Fibroblast of lung (primary cell): ENCODE results near the gene CSNK1A1.

Experiments
- CTCF ChIP-seq, 2 donors: IDR thresholded peaks in 1 of 2; conservative IDR thresholded peaks in 1 of 2; 1 replicate in 1 of 2; 2 replicates in 1 of 2; pipeline ENCODE4 v1.5.1; 2011 to 2012; ENCODE audit warnings: low read length in 2 of 2, control low read depth in 1 of 2, inconsistent platforms in 1 of 2, low read depth in 1 of 2, mild to moderate bottlenecking in 1 of 2
- EZH2 ChIP-seq: IDR thresholded peaks from 2 replicates; pipeline ENCODE4 v1.5.1; 2012; ENCODE audit warnings: low read length, control low read depth, mild to moderate bottlenecking; ENCODE audit errors: missing control alignments

- TF ChIP-seq CTCF (conservative IDR thresholded peaks at IDR 0.05 in 1 of 2, IDR thresholded peaks at IDR 0.05 in 1 of 2; ENCODE audit: low read depth in 1 of 2, low read length in 2 of 2): no peak
- TF ChIP-seq EZH2: no peak
These were observed 93.9 kb downstream of the CSNK1A1 start for GRCh38 chr5:149457393-149457763.
